H9 (cell line): ENCODE results near the gene EEF1AKMT3. TPM values are rescaled to one million over a fixed set of nuclear protein-coding genes. Genes with fewer than 3 reads are reported as not detected.

Experiments
- DNase-seq: peaks from one replicate; pipeline ENCODE4 v3.0.0-alpha.2; 2017
- H2AFZ ChIP-seq: one replicate; pipeline ENCODE4 v1.6.1; 2013; ENCODE audit warnings: mild to moderate bottlenecking, low read length, control low read depth, moderate library complexity
- H2AK5ac ChIP-seq: 2 replicates; pipeline ENCODE4 v1.6.1; 2013; ENCODE audit warnings: low read length, control low read depth, mixed read lengths; ENCODE audit not compliant: insufficient read length
- H2BK120ac ChIP-seq: one replicate; pipeline ENCODE4 v1.6.1; 2013; ENCODE audit warnings: low read depth, mild to moderate bottlenecking, low read length, control low read depth, inconsistent platforms; ENCODE audit not compliant: poor library complexity, severe bottlenecking
- H2BK12ac ChIP-seq: 2 replicates; pipeline ENCODE4 v1.6.1; 2013; ENCODE audit warnings: low read length, control low read depth, mixed read lengths, low read depth; ENCODE audit not compliant: insufficient read length
- H2BK15ac ChIP-seq: 2 replicates; pipeline ENCODE4 v1.6.1; 2013; ENCODE audit warnings: low read depth, low read length, control low read depth
- H2BK20ac ChIP-seq: one replicate; pipeline ENCODE4 v1.6.1; 2013; ENCODE audit warnings: low read depth, mild to moderate bottlenecking, low read length, control low read depth, inconsistent platforms; ENCODE audit not compliant: poor library complexity, severe bottlenecking
- H2BK5ac ChIP-seq: 2 replicates; pipeline ENCODE4 v1.6.1; 2013; ENCODE audit warnings: low read length, control low read depth, mixed read lengths; ENCODE audit not compliant: insufficient read length
- H3K14ac ChIP-seq: 2 replicates; pipeline ENCODE4 v1.6.1; 2013; ENCODE audit warnings: low read length, control low read depth; ENCODE audit not compliant: insufficient read depth
- H3K18ac ChIP-seq: 2 replicates; pipeline ENCODE4 v1.6.1; 2013; ENCODE audit warnings: low read depth, mild to moderate bottlenecking, mixed read lengths, low read length, control low read depth; ENCODE audit not compliant: insufficient read length
- H3K23ac ChIP-seq: 2 replicates; pipeline ENCODE4 v1.6.1; 2013; ENCODE audit warnings: low read length, control low read depth, mixed read lengths, low read depth; ENCODE audit not compliant: insufficient read length
- H3K23me2 ChIP-seq: 2 replicates; pipeline ENCODE4 v1.6.1; 2013; ENCODE audit warnings: low read depth, mild to moderate bottlenecking, mixed read lengths, low read length, control low read depth; ENCODE audit not compliant: insufficient read length, poor library complexity, severe bottlenecking
- H3K27ac ChIP-seq: 2 replicates; pipeline ENCODE4 v1.5.1; 2013; ENCODE audit warnings: low read length, control low read depth, mixed read lengths, low read depth; ENCODE audit not compliant: insufficient read length
- H3K27me3 ChIP-seq: 2 replicates; pipeline ENCODE4 v1.6.1; 2013; ENCODE audit warnings: low read length, control low read depth, inconsistent platforms; ENCODE audit not compliant: insufficient read depth
- H3K4ac ChIP-seq: 2 replicates; pipeline ENCODE4 v1.6.1; 2013; ENCODE audit warnings: low read depth, mild to moderate bottlenecking, control low read depth, inconsistent platforms, low read length, moderate library complexity
- H3K4me1 ChIP-seq: 2 replicates; pipeline ENCODE4 v1.6.1; 2013; ENCODE audit warnings: low read length, control low read depth, inconsistent platforms; ENCODE audit not compliant: insufficient read depth
- H3K4me2 ChIP-seq: 2 replicates; pipeline ENCODE4 v1.6.1; 2013; ENCODE audit warnings: low read length, control low read depth, mixed read lengths; ENCODE audit not compliant: insufficient read length, insufficient read depth
- H3K56ac ChIP-seq: 2 replicates; pipeline ENCODE4 v1.6.1; 2013; ENCODE audit warnings: low read depth, mild to moderate bottlenecking, mixed read lengths, low read length, control low read depth; ENCODE audit not compliant: insufficient read length
- H3K79me1 ChIP-seq: 2 replicates; pipeline ENCODE4 v1.6.1; 2013; ENCODE audit warnings: low read depth, mild to moderate bottlenecking, moderate library complexity, low read length, control low read depth, inconsistent platforms; ENCODE audit not compliant: insufficient read depth, poor library complexity, severe bottlenecking
- H3K79me2 ChIP-seq: 2 replicates; pipeline ENCODE4 v1.6.1; 2013; ENCODE audit warnings: low read length, control low read depth, inconsistent platforms; ENCODE audit not compliant: insufficient read depth
- H3K9ac ChIP-seq: 2 replicates; pipeline ENCODE4 v1.6.1; 2013; ENCODE audit warnings: low read length, control low read depth, mixed read lengths; ENCODE audit not compliant: insufficient read length; ENCODE audit errors: extremely low read depth
- H3K9me3 ChIP-seq: one replicate; pipeline ENCODE4 v1.6.1; 2013; ENCODE audit warnings: low read depth, low read length, inconsistent platforms; ENCODE audit not compliant: control insufficient read depth
- H3T11ph ChIP-seq: one replicate; pipeline ENCODE4 v1.6.1; 2013; ENCODE audit warnings: mild to moderate bottlenecking, low read length, control low read depth, inconsistent platforms
- H4K20me1 ChIP-seq: one replicate; pipeline ENCODE4 v1.6.1; 2013; ENCODE audit not compliant: control insufficient read depth, insufficient read length, insufficient read depth
- H4K5ac ChIP-seq: 2 replicates; pipeline ENCODE4 v1.6.1; 2013; ENCODE audit warnings: low read depth, mild to moderate bottlenecking, mixed read lengths, low read length, control low read depth; ENCODE audit not compliant: insufficient read length
- H4K8ac ChIP-seq: replicated peaks from 2 replicates; pipeline ENCODE4 v1.6.1; 2013; ENCODE audit warnings: low read length, control low read depth, mixed read lengths, low read depth; ENCODE audit not compliant: insufficient read length
- H4K91ac ChIP-seq: 2 replicates; pipeline ENCODE4 v1.6.1; 2013; ENCODE audit warnings: low read depth, mild to moderate bottlenecking, moderate library complexity, mixed read lengths, low read length, control low read depth; ENCODE audit not compliant: insufficient read length
- H3K27ac Mint-ChIP-seq, 3 experiments: 2 replicates in 2 of 3; 3 replicates in 1 of 3; pipeline ENCODE4 v1.8.0; 2020 to 2021; ENCODE audit warnings: mixed read lengths in 3 of 3, mild to moderate bottlenecking in 1 of 3, moderate library complexity in 1 of 3
- H3K27me3 Mint-ChIP-seq: 2 replicates; pipeline ENCODE4 v1.8.0; 2021; ENCODE audit warnings: low read depth, mild to moderate bottlenecking, moderate library complexity, mixed read lengths
- H3K36me3 Mint-ChIP-seq, 3 experiments: 2 replicates in 2 of 3; 3 replicates in 1 of 3; pipeline ENCODE4 v1.8.0; 2020 to 2021; ENCODE audit warnings: low read depth in 3 of 3, mixed read lengths in 3 of 3; ENCODE audit not compliant: insufficient read depth in 1 of 3
- H3K4me1 Mint-ChIP-seq, 2 experiments: 2 replicates each; pipeline ENCODE4 v1.8.0; 2020; ENCODE audit warnings: mixed read lengths in 2 of 2
- H3K4me3 Mint-ChIP-seq, 2 experiments: 2 replicates in 1 of 2; 3 replicates in 1 of 2; pipeline ENCODE4 v1.8.0; 2020 to 2021; ENCODE audit warnings: mild to moderate bottlenecking in 2 of 2, mixed read lengths in 2 of 2, moderate library complexity in 1 of 2
- H3K9me3 Mint-ChIP-seq, 2 experiments: 2 replicates in 1 of 2; 3 replicates in 1 of 2; pipeline ENCODE4 v1.8.0; 2020; ENCODE audit warnings: mild to moderate bottlenecking in 2 of 2, mixed read lengths in 2 of 2, moderate library complexity in 1 of 2
- WGBS: extraction: QIAGEN DNeasy Blood & Tissue Kit; methylation state at CpG from one replicate; pipeline ENCODE4 v1.1.7; 2013; ENCODE audit warnings: missing lambda C conversion rate, low lambda C conversion rate, mixed read lengths; ENCODE audit not compliant: insufficient read length; ENCODE audit errors: extremely low coverage; 5-methylcytosine and 5-hydroxymethylcytosine counted together
- total RNA-seq: library from RNA; stranded (reverse); gene quantifications from 2 replicates; pipeline ENCODE4 v1.2.1, GENCODE V29; 2021
- TF ChIP-seq, protein P1 (sequence below): fragments of 200-600 bp; sonication (generic); conservative IDR thresholded peaks from 3 replicates; pipeline ENCODE4 v1.8.0; 2021; ENCODE audit warnings: antibody characterized with exemption, mild to moderate bottlenecking

EEF1AKMT3 gene
- total RNA-seq, 1 experiment from 2014 or later: 2.9 TPM

- peak overlapping the region; percentile 39 for H3K9ac ChIP-seq
- no peak overlapping the region for H3K14ac ChIP-seq
- no peaks in the 10 kb centered on the region for H3K9me3 ChIP-seq
- H2BK5ac ChIP-seq: no peak overlapping the region
- H2BK15ac ChIP-seq: no peak overlapping the region
- H2BK120ac ChIP-seq: no peak overlapping the region
- no peak overlapping the region for H3K4ac ChIP-seq
- H3T11ph ChIP-seq: no peak overlapping the region
- TF ChIP-seq, protein P1, sequence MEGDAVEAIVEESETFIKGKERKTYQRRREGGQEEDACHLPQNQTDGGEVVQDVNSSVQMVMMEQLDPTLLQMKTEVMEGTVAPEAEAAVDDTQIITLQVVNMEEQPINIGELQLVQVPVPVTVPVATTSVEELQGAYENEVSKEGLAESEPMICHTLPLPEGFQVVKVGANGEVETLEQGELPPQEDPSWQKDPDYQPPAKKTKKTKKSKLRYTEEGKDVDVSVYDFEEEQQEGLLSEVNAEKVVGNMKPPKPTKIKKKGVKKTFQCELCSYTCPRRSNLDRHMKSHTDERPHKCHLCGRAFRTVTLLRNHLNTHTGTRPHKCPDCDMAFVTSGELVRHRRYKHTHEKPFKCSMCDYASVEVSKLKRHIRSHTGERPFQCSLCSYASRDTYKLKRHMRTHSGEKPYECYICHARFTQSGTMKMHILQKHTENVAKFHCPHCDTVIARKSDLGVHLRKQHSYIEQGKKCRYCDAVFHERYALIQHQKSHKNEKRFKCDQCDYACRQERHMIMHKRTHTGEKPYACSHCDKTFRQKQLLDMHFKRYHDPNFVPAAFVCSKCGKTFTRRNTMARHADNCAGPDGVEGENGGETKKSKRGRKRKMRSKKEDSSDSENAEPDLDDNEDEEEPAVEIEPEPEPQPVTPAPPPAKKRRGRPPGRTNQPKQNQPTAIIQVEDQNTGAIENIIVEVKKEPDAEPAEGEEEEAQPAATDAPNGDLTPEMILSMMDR: no peak
- peak overlapping the region; percentile 8 for H3K18ac ChIP-seq
- no CpG with 5 or more reads among the region's 8 CpGs for WGBS
- no peak overlapping the region for H3K23ac ChIP-seq
- H3K9me3 Mint-ChIP-seq: no peaks in the 10 kb centered on the region
- no peaks in the 10 kb centered on the region for H3K79me1 ChIP-seq
- no peak overlapping the region for H2AK5ac ChIP-seq
- peak overlapping the region; percentile 70 for H3K4me2 ChIP-seq
- H4K91ac ChIP-seq: no peak overlapping the region
- H4K8ac ChIP-seq: no peak overlapping the region
- H3K79me2 ChIP-seq: no peaks in the 10 kb centered on the region
- H3K4me1 Mint-ChIP-seq: peaks cover 8 to 13% of the 10 kb centered on the region in 2 experiments; a peak in 3 of 4 replicates
- H4K5ac ChIP-seq: no peak overlapping the region
- H3K27me3 Mint-ChIP-seq: peaks cover 29% of the 10 kb centered on the region
- H2BK12ac ChIP-seq: no peak overlapping the region
- H2BK20ac ChIP-seq: no peak overlapping the region
- peaks cover 20 to 48% (median 45%) of the 10 kb centered on the region in 3 experiments; a peak in 6 of 7 replicates for H3K36me3 Mint-ChIP-seq
- peak overlapping the region; percentile 97 to 99 (median 99) for H3K27ac Mint-ChIP-seq
- H3K27ac ChIP-seq: no peak overlapping the region
- H2AFZ ChIP-seq: no peak overlapping the region
- H3K4me3 Mint-ChIP-seq: peak overlapping the region; percentile 86 to 92
- no peaks in the 10 kb centered on the region for H4K20me1 ChIP-seq
- H3K56ac ChIP-seq: no peak overlapping the region
- H3K4me1 ChIP-seq: peaks cover 2% of the 10 kb centered on the region; the same call in 1 of the 2 replicates
- no peak for DNase-seq
- H3K27me3 ChIP-seq: peaks cover 10% of the 10 kb centered on the region
- peaks cover 4% of the 10 kb centered on the region for H3K23me2 ChIP-seq
Observed at GRCh38 chr12:57745485-57745881, 26.9 kb upstream of the EEF1AKMT3 start.
